Stimulated activated CD8-positive, alpha-beta memory T cell treated with anti-CD3 and anti-CD28 coated beads, Interleukin-4, amount 100 ng/mL, for 4 hours (primary cell): Measurements from ENCODE around the gene IL18R1.

ENCODE experiments used
- DNase-seq, 2 donors: peaks; one replicate each; pipeline ENCODE4 v3.0.0-alpha.2; 2020; ENCODE audit warnings: low read depth in 2 of 2, low spot score in 1 of 2

Gene IL18R1

GRCh38 chr2:102387763-102388546, 32.4 kb downstream of the IL18R1 start:
- no peak for DNase-seq

GRCh38 chr2:102391565-102391964, 36.0 kb downstream of the IL18R1 start:
- no peak for DNase-seq

- DNase-seq = no peak
Observed at GRCh38 chr2:102392096-102392495, 36.5 kb downstream of the IL18R1 start.

- no peak for DNase-seq
Observed at GRCh38 chr2:102392942-102393341, 37.3 kb downstream of the IL18R1 start.

GRCh38 chr2:102396012-102396411, 40.4 kb downstream of the IL18R1 start:
- no peak for DNase-seq

GRCh38 chr2:102397209-102397608, 41.6 kb downstream of the IL18R1 start:
- DNase-seq = no peak

GRCh38 chr2:102399499-102400141, 44.0 kb downstream of the IL18R1 start:
- DNase-seq = no peak

- no peak for DNase-seq
Observed at GRCh38 chr2:102401456-102401855, 45.9 kb downstream of the IL18R1 start.

- no peak for DNase-seq
Observed at GRCh38 chr2:102401865-102402264, 46.3 kb downstream of the IL18R1 start.

- DNase-seq = no peak
Observed at GRCh38 chr2:102410952-102411351, 55.4 kb downstream of the IL18R1 start.

GRCh38 chr2:102412199-102412598, 56.6 kb downstream of the IL18R1 start:
- DNase-seq = no peak

GRCh38 chr2:102417946-102418345, 62.4 kb downstream of the IL18R1 start:
- no peak for DNase-seq

- no peak for DNase-seq
Observed at GRCh38 chr2:102418421-102418961, 62.9 kb downstream of the IL18R1 start.

- no peak for DNase-seq
Observed at GRCh38 chr2:102420290-102420689, 64.7 kb downstream of the IL18R1 start.

GRCh38 chr2:102421890-102422759, 66.5 kb downstream of the IL18R1 start:
- no peak for DNase-seq

GRCh38 chr2:102422910-102423309, 67.3 kb downstream of the IL18R1 start, which contains the start of gene IL18RAP:
IL18RAP (plus strand) TSS chr2:102423160; CDS start chr2:102423278, 118 bp downstream.
- no peak for DNase-seq

GRCh38 chr2:102423368-102423767, 67.8 kb downstream of the IL18R1 start:
- DNase-seq = no peak

- DNase-seq = no peak
Observed at GRCh38 chr2:102424754-102425153, 69.2 kb downstream of the IL18R1 start.

GRCh38 chr2:102425441-102426132, 70.0 kb downstream of the IL18R1 start:
- DNase-seq = no peak

GRCh38 chr2:102427249-102427648, 71.7 kb downstream of the IL18R1 start:
- DNase-seq = no peak

- no peak for DNase-seq
Observed at GRCh38 chr2:102428573-102428972, 73.0 kb downstream of the IL18R1 start.
